GM21447 (cell line): ENCODE data around the gene RHOJ.
"Not testable (repeated sequence)": the region's sequence is repeated elsewhere in the genome, so short reads cannot be mapped to it uniquely, and the experiment has no call there.

Experiments used
- ATAC-seq: cut with Tn5 transposase; IDR thresholded peaks from one replicate; pipeline ENCODE4 v1.9.1; 2021; ENCODE audit not compliant: unreplicated experiment

Gene RHOJ

GRCh38 chr14:63204407-63205043 is at the start of gene RHOJ:
RHOJ (plus strand) TSS chr14:63204443; CDS start chr14:63204870, 427 bp downstream.
- ATAC-seq = no peak

GRCh38 chr14:63155511-63156185 is 48.6 kb upstream of the RHOJ start:
- no peak for ATAC-seq

GRCh38 chr14:63157195-63157594 is 47.0 kb upstream of the RHOJ start:
- no peak for ATAC-seq

GRCh38 chr14:63163306-63163705 is 40.9 kb upstream of the RHOJ start:
- no peak for ATAC-seq

GRCh38 chr14:63164108-63164683 is 40.0 kb upstream of the RHOJ start:
- no peak for ATAC-seq

GRCh38 chr14:63165267-63165666 is 39.0 kb upstream of the RHOJ start:
- not testable (repeated sequence) for ATAC-seq

GRCh38 chr14:63167044-63167443 is 37.2 kb upstream of the RHOJ start:
- ATAC-seq = no peak

- no peak for ATAC-seq
These were observed 29.5 kb upstream of the RHOJ start for GRCh38 chr14:63174760-63175191.

- ATAC-seq = no peak
These were observed 28.7 kb upstream of the RHOJ start for GRCh38 chr14:63175531-63175930.

GRCh38 chr14:63178912-63179311 is 25.3 kb upstream of the RHOJ start:
- ATAC-seq = no peak

GRCh38 chr14:63179383-63179782 is 24.9 kb upstream of the RHOJ start:
- ATAC-seq = no peak

GRCh38 chr14:63180011-63180410 is 24.2 kb upstream of the RHOJ start:
- no peak for ATAC-seq

GRCh38 chr14:63182968-63183367 is 21.3 kb upstream of the RHOJ start:
- ATAC-seq = no peak

GRCh38 chr14:63186453-63186852 is 17.8 kb upstream of the RHOJ start:
- no peak for ATAC-seq

- no peak for ATAC-seq
These were observed 13.0 kb upstream of the RHOJ start for GRCh38 chr14:63191211-63191610.

- ATAC-seq = no peak
These were observed 12.2 kb upstream of the RHOJ start for GRCh38 chr14:63192085-63192484.

- ATAC-seq = no peak
These were observed 11.0 kb upstream of the RHOJ start for GRCh38 chr14:63193236-63193635.

GRCh38 chr14:63200035-63200740 is 4.1 kb upstream of the RHOJ start:
- ATAC-seq = no peak

- ATAC-seq = no peak
These were observed 3.5 kb upstream of the RHOJ start for GRCh38 chr14:63200767-63201166.

- no peak for ATAC-seq
These were observed 1.2 kb upstream of the RHOJ start for GRCh38 chr14:63203015-63203414.

GRCh38 chr14:63203618-63204406 is 431 bp upstream of the RHOJ start:
- ATAC-seq = no peak
